ENCODE results near the gene TXNIP.
A peak's percentile ranks its signal among the peaks of the same experiment; 100 is the strongest.
"Not testable (repeated sequence)": the region's sequence is repeated elsewhere in the genome, so short reads cannot be mapped to it uniquely, and the experiment has no call there.

Gene TXNIP

GRCh38 chr1:145996433-145997015, at the start of gene TXNIP:
Gene TXNIP (minus strand): TSS chr1:145996579. CDS start chr1:145996266, 313 bp downstream.
- peak; percentile 97 for DNase-seq

- DNase-seq, result no peak
These were observed 43.4 kb upstream of the TXNIP start for GRCh38 chr1:146039844-146040194.

- DNase-seq, result peak; percentile 75
These were observed 40.7 kb upstream of the TXNIP start for GRCh38 chr1:146036965-146037646.

GRCh38 chr1:146036241-146036964, 40.0 kb upstream of the TXNIP start:
- DNase-seq, result peak; percentile 66

GRCh38 chr1:146035048-146035423, 38.7 kb upstream of the TXNIP start:
- DNase-seq, result no peak

GRCh38 chr1:146032631-146033219, 36.3 kb upstream of the TXNIP start:
- peak; percentile 57 for DNase-seq

- DNase-seq, result no peak
These were observed 35.1 kb upstream of the TXNIP start for GRCh38 chr1:146031476-146031875.

- DNase-seq, result no peak
These were observed 32.7 kb upstream of the TXNIP start for GRCh38 chr1:146029117-146029516.

GRCh38 chr1:146026650-146027049, 30.3 kb upstream of the TXNIP start:
- DNase-seq, result not testable (repeated sequence)

- DNase-seq, result not testable (repeated sequence)
These were observed 29.6 kb upstream of the TXNIP start for GRCh38 chr1:146025787-146026495.

- no peak for DNase-seq
These were observed 26.2 kb upstream of the TXNIP start for GRCh38 chr1:146022403-146023127.

- no peak for DNase-seq
These were observed 25.4 kb upstream of the TXNIP start, which contains the start of gene HJV for GRCh38 chr1:146021622-146022402. Gene HJV (minus strand): TSS chr1:146021735. CDS start chr1:146020231, 1,504 bp downstream.

- no peak for DNase-seq
These were observed 24.7 kb upstream of the TXNIP start for GRCh38 chr1:146021050-146021445.

GRCh38 chr1:146020058-146021049, 24.0 kb upstream of the TXNIP start:
- no peak for DNase-seq

- no peak for DNase-seq
These were observed 23.1 kb upstream of the TXNIP start for GRCh38 chr1:146019231-146020057.

GRCh38 chr1:146016891-146017290, 20.5 kb upstream of the TXNIP start:
- no peak for DNase-seq

- no peak for DNase-seq
These were observed 17.2 kb upstream of the TXNIP start for GRCh38 chr1:146013559-146013922.

GRCh38 chr1:146012703-146013558, 16.6 kb upstream of the TXNIP start:
- DNase-seq, result peak; percentile 65
